Brain microvascular endothelial cell (primary cell): Measurements from ENCODE around the gene CDH23.

Source experiments
- DNase-seq: peaks from one replicate; pipeline ENCODE4 v3.0.0-alpha.2; 2020
- H3K27ac ChIP-seq: fragments of 250-450 bp; sonication (Bioruptor Pico); 2 replicates; pipeline ENCODE4 v1.5.1; 2020; ENCODE audit warnings: mild to moderate bottlenecking, moderate library complexity
- H3K27me3 ChIP-seq: fragments of 250-450 bp; sonication (Bioruptor Pico); replicated peaks from 2 replicates; pipeline ENCODE4 v1.5.1; 2020; ENCODE audit warnings: mild to moderate bottlenecking
- H3K36me3 ChIP-seq: fragments of 250-450 bp; sonication (Bioruptor Pico); replicated peaks from 2 replicates; pipeline ENCODE4 v1.5.1; 2020; ENCODE audit warnings: mild to moderate bottlenecking
- H3K4me3 ChIP-seq: 2 replicates; pipeline ENCODE4 v1.5.1; 2011; ENCODE audit warnings: low read depth, mild to moderate bottlenecking, control low read depth, low read length, moderate library complexity
- in situ Hi-C: cut with HindIII; loops from 2 replicates; pipeline ENCODE4 v1.10.0; 2017; ENCODE audit warnings: low sequenced_read_pairs, low pct_ligation_motif_present
- TF ChIP-seq, protein P1 (sequence below): IDR thresholded peaks from 2 replicates; pipeline ENCODE4 v1.5.1; 2011; ENCODE audit warnings: low read depth, mild to moderate bottlenecking, moderate library complexity, low read length, control low read depth, inconsistent platforms; ENCODE audit errors: missing control alignments

CDH23 gene

DNA sequence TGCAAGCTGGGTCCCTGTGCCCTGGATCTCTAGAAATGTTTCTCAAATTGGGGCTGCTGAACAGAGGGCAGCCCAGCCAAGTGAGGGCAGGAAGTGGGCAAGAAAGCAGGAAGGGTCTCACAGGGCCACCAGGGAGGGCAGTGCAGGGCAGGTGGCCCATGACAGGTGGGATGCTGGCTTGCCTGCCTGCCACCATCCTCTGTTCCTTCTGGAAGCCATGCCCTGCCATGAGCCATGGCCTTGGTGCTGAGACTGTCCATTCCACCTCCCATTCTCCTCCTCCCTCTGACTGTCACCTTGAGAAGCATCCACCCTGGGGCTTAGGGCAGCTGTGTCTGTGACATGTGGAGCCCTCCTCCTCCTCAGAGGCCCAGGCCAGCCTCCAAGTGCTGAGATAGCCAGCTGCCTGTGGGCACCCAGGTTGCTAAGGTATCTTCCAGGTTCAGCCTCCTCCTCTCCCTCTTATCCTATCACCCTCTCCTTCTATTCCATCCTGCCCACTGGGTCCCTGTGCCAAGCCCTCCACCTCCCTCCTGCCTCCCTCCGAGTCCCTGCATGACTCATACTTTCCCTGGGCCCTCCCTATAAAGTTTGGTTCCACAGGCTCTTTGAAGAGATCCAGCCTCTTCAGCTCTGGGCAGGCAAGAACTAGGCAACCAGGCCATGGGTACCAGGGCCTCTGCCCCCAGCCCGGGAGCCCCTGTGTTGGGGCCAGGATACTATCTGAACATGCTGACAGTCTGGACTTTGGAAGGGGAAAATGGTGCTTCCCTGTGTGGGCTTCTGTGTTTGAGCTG, 375.3 kb downstream of the CDH23 start:
- Histone ChIP-seq H3K4me3 (no peak overlapping the region), H3K27ac (no peak overlapping the region), H3K36me3 (no peaks in the 10 kb centered on the region), H3K27me3 (no peaks in the 10 kb centered on the region)
- peak; percentile 43 for DNase-seq
- TF ChIP-seq, protein P1, sequence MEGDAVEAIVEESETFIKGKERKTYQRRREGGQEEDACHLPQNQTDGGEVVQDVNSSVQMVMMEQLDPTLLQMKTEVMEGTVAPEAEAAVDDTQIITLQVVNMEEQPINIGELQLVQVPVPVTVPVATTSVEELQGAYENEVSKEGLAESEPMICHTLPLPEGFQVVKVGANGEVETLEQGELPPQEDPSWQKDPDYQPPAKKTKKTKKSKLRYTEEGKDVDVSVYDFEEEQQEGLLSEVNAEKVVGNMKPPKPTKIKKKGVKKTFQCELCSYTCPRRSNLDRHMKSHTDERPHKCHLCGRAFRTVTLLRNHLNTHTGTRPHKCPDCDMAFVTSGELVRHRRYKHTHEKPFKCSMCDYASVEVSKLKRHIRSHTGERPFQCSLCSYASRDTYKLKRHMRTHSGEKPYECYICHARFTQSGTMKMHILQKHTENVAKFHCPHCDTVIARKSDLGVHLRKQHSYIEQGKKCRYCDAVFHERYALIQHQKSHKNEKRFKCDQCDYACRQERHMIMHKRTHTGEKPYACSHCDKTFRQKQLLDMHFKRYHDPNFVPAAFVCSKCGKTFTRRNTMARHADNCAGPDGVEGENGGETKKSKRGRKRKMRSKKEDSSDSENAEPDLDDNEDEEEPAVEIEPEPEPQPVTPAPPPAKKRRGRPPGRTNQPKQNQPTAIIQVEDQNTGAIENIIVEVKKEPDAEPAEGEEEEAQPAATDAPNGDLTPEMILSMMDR = no peak
- in situ Hi-C loops = no loop called here

DNA sequence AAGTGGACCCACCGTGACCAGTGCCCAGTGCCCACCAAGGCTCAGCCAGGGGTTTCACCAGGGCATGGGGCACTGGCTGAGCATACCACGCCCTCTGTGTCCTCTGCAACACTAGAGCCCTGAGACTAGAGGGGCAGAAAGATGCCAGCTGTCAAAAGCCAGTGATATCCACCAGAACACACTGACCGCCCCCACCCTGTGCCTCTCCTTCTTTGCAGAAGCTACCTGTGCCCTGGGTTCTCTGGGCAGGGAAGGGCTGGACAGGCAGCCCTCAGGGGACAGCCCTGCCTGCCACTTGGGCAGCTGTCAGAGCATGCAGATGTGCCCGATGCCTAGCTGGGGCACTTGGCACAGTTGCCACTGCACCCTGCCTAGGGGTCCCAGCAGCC, 376.1 kb downstream of the CDH23 start:
- Histone ChIP-seq H3K36me3 (no peaks in the 10 kb centered on the region), H3K27ac (no peak overlapping the region), H3K4me3 (peak overlapping the region; percentile 59), H3K27me3 (no peaks in the 10 kb centered on the region)
- TF ChIP-seq, protein P1 = no peak
- DNase-seq = no peak
- in situ Hi-C loops = no loop called here

DNA sequence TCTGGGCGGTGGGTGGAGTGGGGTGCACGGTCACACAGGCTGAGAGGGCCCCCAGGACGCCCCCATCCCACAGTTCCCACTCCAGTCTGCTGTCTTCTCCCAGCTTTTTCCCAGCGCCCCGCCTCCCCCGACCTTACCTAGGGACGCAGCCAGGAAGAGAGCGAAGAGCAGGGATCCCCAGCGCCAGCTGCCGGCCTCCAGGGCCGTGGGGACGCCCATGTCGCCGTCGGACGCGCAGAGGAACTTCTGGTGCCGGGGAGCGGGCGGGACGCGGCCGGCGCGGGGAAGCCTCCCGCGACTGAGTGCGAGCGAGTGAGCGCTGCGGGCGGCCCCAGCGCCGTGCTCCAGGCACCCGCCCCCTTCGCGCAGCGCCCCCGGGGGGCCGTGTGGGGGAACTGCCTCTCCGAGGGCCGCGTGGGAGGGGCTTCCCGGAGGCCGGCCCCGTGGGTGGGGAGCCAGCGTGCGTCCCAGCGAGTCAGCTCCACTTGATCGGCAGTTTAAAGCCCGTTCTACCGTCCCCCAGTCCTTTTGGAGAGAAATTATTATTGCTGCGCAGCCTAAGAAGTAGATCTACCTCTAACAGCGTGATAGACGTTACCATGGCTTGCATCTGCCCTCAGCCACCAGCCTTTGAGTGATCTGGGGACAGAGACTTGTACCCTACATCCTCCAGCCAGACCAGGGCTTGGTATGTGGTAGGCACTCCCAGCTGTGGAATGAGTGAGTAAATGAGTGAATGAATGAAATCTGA, 376.7 kb downstream of the CDH23 start, which contains the start of gene VSIR:
VSIR (minus strand) TSS at position 300 of the 751 bp plus-strand sequence; CDS start at position 219, 81 bp downstream.
- peak; percentile 76 for DNase-seq
- H3K27me3 ChIP-seq = no peaks in the 10 kb centered on the region
- TF ChIP-seq, protein P1 = peak; percentile 62
- H3K27ac ChIP-seq = no peak within 1 kb of the TSS
- in situ Hi-C loops = no loop called here
- H3K4me3 ChIP-seq = peak within 1 kb of the TSS; percentile 59
- no peaks in the 10 kb centered on the region for H3K36me3 ChIP-seq

GRCh38 chr10:71774916-71775702, 378.4 kb downstream of the CDH23 start:
- DNase-seq = no peak
- TF ChIP-seq, protein P1 = no peak
- Histone ChIP-seq H3K36me3 (no peaks in the 10 kb centered on the region), H3K27ac (no peak overlapping the region), H3K4me3 (no peak overlapping the region), H3K27me3 (no peaks in the 10 kb centered on the region)
- in situ Hi-C loops = no loop called here

- TF ChIP-seq, protein P1 = no peak
- H3K27ac ChIP-seq = no peak overlapping the region
- no peak for DNase-seq
- in situ Hi-C loops = no loop called here
- no peak overlapping the region for H3K4me3 ChIP-seq
- H3K36me3 ChIP-seq = no peaks in the 10 kb centered on the region
- no peaks in the 10 kb centered on the region for H3K27me3 ChIP-seq
These were observed 379.8 kb downstream of the CDH23 start for GRCh38 chr10:71776481-71776925.
